ENCODE data around the gene ALOX12B.

The ALOX12B gene

GRCh38 chr17:8087075-8087951 is at the start of gene ALOX12B:
ALOX12B (minus strand) TSS chr17:8087716; CDS start chr17:8087442, 274 bp downstream.
- no peak for DNase-seq

GRCh38 chr17:8133941-8134340 is 46.4 kb upstream of the ALOX12B start:
- no peak for DNase-seq

- DNase-seq: no peak
Measured at GRCh38 chr17:8133399-8133798, 45.9 kb upstream of the ALOX12B start.

GRCh38 chr17:8131844-8132441 is 44.4 kb upstream of the ALOX12B start:
- DNase-seq: no peak

- no peak for DNase-seq
Measured at GRCh38 chr17:8128125-8128784, 40.7 kb upstream of the ALOX12B start.

- peak; percentile 74 for DNase-seq
Measured at GRCh38 chr17:8126491-8127066, 39.1 kb upstream of the ALOX12B start.

- peak; percentile 80 for DNase-seq
Measured at GRCh38 chr17:8125947-8126490, 38.5 kb upstream of the ALOX12B start.

GRCh38 chr17:8125154-8125946 is 37.8 kb upstream of the ALOX12B start:
- DNase-seq: peak; percentile 94

- DNase-seq: peak; percentile 52
Measured at GRCh38 chr17:8124350-8125153, 37.0 kb upstream of the ALOX12B start.

- no peak for DNase-seq
Measured at GRCh38 chr17:8123695-8124349, 36.3 kb upstream of the ALOX12B start, which contains the start of gene HES7. HES7 (minus strand) TSS chr17:8124106; CDS start chr17:8124084, 22 bp downstream.

- peak; percentile 69 for DNase-seq
Measured at GRCh38 chr17:8122924-8123694, 35.6 kb upstream of the ALOX12B start.

- no peak for DNase-seq
Measured at GRCh38 chr17:8122422-8122923, 35.0 kb upstream of the ALOX12B start.

- peak; percentile 78 for DNase-seq
Measured at GRCh38 chr17:8121681-8122421, 34.3 kb upstream of the ALOX12B start.

- DNase-seq: no peak
Measured at GRCh38 chr17:8121407-8121680, 33.8 kb upstream of the ALOX12B start.

- DNase-seq: peak; percentile 77
Measured at GRCh38 chr17:8120520-8121406, 33.2 kb upstream of the ALOX12B start.

- peak; percentile 92 for DNase-seq
Measured at GRCh38 chr17:8119581-8120519, 32.3 kb upstream of the ALOX12B start.
